Colonic mucosa (tissue), 4 donors: Measurements from ENCODE around the gene TGOLN2. TPM values are rescaled to one million over a fixed set of nuclear protein-coding genes. Genes with fewer than 3 reads are reported as not detected.

Experiments used
- DNase-seq: peaks from one replicate; pipeline ENCODE4 v3.0.0-alpha.2; 2020
- H3K27ac ChIP-seq: fragments of 200-600 bp; one replicate; pipeline ENCODE4 v1.8.0; 2021
- H3K27me3 ChIP-seq: fragments of 200-600 bp; one replicate; pipeline ENCODE4 v1.8.0; 2021
- H3K36me3 ChIP-seq: fragments of 200-600 bp; one replicate; pipeline ENCODE4 v1.8.0; 2021
- H3K4me1 ChIP-seq: fragments of 200-600 bp; one replicate; pipeline ENCODE4 v1.8.0; 2021; ENCODE audit warnings: mild to moderate bottlenecking
- H3K4me3 ChIP-seq: fragments of 200-600 bp; one replicate; pipeline ENCODE4 v1.8.0; 2021
- H3K9ac ChIP-seq, 2 donors: one replicate each; pipeline ENCODE4 v1.7.0; 2013; ENCODE audit warnings: control low read depth in 2 of 2, low read depth in 2 of 2, low read length in 2 of 2
- H3K9me3 ChIP-seq: fragments of 200-600 bp; one replicate; pipeline ENCODE4 v1.8.0; 2021
- intact Hi-C: fragments of 100-400 bp; cut with DNase I; formaldehyde crosslinking; loops from one replicate; pipeline ENCODE4 v1.14.1; 2022
- total RNA-seq, 2 donors: library from RNA; stranded (reverse); fragmentation: NEBNext Ultra II Directional in 1 of 2; extraction: Animal tissue kit (Norgen Biotek cat#: 25700) in 1 of 2; gene quantifications; one replicate each; pipeline ENCODE4 v1.2.1, GENCODE V29; 2021
- TF ChIP-seq, protein P1 (sequence below): fragments of 200-600 bp; IDR thresholded peaks from one replicate; pipeline ENCODE4 v1.8.0; 2022; ENCODE audit warnings: antibody characterized with exemption, mild to moderate bottlenecking
- donor health status: healthy.
- donor health status: DM: no; HTN: no; CAD: no.
- donor health status: DM: no; HTN: no; CAD: no.

The TGOLN2 gene
- total RNA-seq, result 100 to 1,000 TPM; 140 to 162 TPM

DNA sequence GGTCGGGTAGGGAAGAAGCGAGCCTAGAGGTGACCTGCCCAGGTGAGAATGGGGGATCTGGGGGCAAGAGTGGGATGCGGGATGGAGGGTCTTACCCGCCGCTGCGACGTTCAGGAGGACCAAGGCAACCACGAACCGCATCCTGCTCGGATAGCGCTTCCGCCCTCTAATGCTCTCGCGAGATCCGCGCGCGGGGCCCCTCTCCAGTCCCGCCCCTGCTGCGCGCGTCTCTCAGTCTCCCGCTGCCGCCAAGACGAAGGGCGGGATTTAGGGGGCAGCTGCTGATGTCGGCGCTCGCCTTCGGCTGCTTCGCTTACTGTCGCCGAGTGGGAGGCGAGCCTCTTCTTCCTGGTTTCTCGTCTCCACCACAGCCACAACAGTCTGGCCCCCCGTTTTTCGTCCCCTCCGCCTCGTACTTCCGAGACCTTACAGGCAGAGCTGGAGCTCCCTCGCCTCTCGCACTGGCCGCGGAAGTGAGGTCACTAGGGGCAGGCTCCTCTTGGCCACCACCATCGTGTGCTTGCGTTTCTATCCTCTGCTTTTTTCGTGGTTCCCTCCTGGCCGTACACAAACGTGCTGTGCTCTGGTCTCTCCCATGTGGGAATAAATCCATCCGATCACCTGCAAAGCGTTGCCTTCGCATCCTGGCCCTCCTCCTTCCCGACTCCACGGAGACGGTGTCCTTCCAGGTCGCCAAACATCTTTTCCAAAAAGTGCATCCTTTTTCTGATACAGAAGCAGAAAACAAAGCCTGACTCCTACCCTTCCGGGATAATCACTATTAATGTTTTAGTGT is at the start of gene TGOLN2:
TSS of gene TGOLN2 (minus strand) at position 168 of the 796 bp plus-strand sequence. CDS start at position 141, 27 bp downstream.
- Histone ChIP-seq H3K4me1 (peaks cover 11% of the 10 kb centered on the region), H3K36me3 (peaks cover 5% of the 10 kb centered on the region), H3K9ac (peak within 1 kb of the TSS; percentile 60 to 97), H3K27ac (peak within 1 kb of the TSS; percentile 88), H3K4me3 (peak within 1 kb of the TSS; percentile 61), H3K27me3 (no peaks in the 10 kb centered on the region), H3K9me3 (no peaks in the 10 kb centered on the region)
- intact Hi-C loops, result no loop called here
- TF ChIP-seq, protein P1, sequence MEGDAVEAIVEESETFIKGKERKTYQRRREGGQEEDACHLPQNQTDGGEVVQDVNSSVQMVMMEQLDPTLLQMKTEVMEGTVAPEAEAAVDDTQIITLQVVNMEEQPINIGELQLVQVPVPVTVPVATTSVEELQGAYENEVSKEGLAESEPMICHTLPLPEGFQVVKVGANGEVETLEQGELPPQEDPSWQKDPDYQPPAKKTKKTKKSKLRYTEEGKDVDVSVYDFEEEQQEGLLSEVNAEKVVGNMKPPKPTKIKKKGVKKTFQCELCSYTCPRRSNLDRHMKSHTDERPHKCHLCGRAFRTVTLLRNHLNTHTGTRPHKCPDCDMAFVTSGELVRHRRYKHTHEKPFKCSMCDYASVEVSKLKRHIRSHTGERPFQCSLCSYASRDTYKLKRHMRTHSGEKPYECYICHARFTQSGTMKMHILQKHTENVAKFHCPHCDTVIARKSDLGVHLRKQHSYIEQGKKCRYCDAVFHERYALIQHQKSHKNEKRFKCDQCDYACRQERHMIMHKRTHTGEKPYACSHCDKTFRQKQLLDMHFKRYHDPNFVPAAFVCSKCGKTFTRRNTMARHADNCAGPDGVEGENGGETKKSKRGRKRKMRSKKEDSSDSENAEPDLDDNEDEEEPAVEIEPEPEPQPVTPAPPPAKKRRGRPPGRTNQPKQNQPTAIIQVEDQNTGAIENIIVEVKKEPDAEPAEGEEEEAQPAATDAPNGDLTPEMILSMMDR, result no peak
- peak; percentile 94 for DNase-seq

GRCh38 chr2:85377083-85377482 is 49.3 kb upstream of the TGOLN2 start:
- TF ChIP-seq, protein P1, result no peak
- H3K27ac ChIP-seq, result no peak overlapping the region
- intact Hi-C loops, result no loop called here

DNA sequence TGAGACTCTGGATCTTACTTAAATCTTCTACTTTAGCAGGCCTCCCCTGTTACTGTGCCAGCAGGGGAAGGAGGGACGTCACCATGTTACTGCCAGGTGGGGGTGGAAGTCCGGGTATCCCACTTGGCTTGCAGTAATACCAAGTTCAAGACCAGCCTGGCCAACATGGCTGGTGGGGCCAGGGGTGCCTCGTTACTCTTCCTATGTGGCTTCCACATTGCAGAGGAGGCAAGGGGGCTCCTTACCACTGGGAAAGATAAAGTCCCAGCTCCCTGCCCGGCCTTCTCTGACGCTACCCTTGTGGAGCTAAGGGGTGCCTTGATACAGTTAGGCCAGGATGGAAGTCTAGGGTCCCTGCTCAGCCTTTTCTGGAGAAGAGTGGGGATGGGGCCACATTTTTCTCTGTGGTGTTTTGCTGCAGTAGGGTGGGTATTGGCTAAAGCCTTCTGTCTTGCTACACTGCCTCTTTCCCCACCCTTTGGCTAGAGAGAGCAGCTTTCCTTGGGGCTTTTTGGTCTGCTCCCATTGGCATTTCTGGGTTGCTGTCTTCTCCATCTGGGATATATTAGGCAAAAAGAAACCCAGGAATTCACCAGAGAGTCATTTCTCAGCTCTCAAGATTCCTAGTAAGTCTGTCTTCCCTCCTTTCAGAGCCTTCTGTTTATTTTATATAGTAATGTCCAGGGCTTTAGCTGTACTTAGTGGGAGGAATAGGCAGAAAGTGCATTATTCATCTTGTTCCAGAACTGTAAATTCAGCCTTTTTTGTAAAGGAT is 48.7 kb upstream of the TGOLN2 start:
- TF ChIP-seq, protein P1, result no peak
- Histone ChIP-seq H3K27me3 (no peaks in the 10 kb centered on the region), H3K4me1 (no peaks in the 10 kb centered on the region), H3K4me3 (no peak overlapping the region), H3K9ac (no peak overlapping the region), H3K27ac (no peak overlapping the region), H3K9me3 (no peaks in the 10 kb centered on the region), H3K36me3 (no peaks in the 10 kb centered on the region)
- intact Hi-C loops, result no loop called here
- no peak for DNase-seq

More at GRCh38 chr2:85377083-85377482, 49.3 kb upstream of the TGOLN2 start:
- H3K9me3 ChIP-seq, result no peaks in the 10 kb centered on the region
- H3K9ac ChIP-seq, result no peak overlapping the region
- no peaks in the 10 kb centered on the region for H3K27me3 ChIP-seq
- no peak overlapping the region for H3K4me3 ChIP-seq
- no peaks in the 10 kb centered on the region for H3K4me1 ChIP-seq
- DNase-seq, result no peak
- no peaks in the 10 kb centered on the region for H3K36me3 ChIP-seq

GRCh38 chr2:85371045-85371444 is 43.3 kb upstream of the TGOLN2 start:
- intact Hi-C loops, result no loop called here
- Histone ChIP-seq H3K9ac (no peak overlapping the region), H3K27me3 (no peaks in the 10 kb centered on the region), H3K36me3 (no peaks in the 10 kb centered on the region), H3K9me3 (no peaks in the 10 kb centered on the region), H3K27ac (no peak overlapping the region), H3K4me3 (no peak overlapping the region), H3K4me1 (no peaks in the 10 kb centered on the region)
- TF ChIP-seq, protein P1, result no peak
- no peak for DNase-seq

- no peaks in the 10 kb centered on the region for H3K9me3 ChIP-seq
- H3K4me3 ChIP-seq, result no peak overlapping the region
- H3K36me3 ChIP-seq, result no peaks in the 10 kb centered on the region
- peak; percentile 40 for DNase-seq
- peak overlapping the region in 1 of 2 donors; percentile 46 for H3K9ac ChIP-seq
- no peaks in the 10 kb centered on the region for H3K27me3 ChIP-seq
- intact Hi-C loops, result no loop called here
- H3K4me1 ChIP-seq, result no peaks in the 10 kb centered on the region
- TF ChIP-seq, protein P1, result no peak
- no peak overlapping the region for H3K27ac ChIP-seq
Observed at GRCh38 chr2:85369500-85369899, 41.7 kb upstream of the TGOLN2 start.
